NCI-H146 treated with DMSO at 0.1 percent for 48 hours (cell line): ENCODE measurements around the gene SUPT20HL2.
"Not testable (repeated sequence)": the region's sequence is repeated elsewhere in the genome, so short reads cannot be mapped to it uniquely, and the experiment has no call there.

Source experiments
- DNase-seq: peaks from one replicate; lab custom pipeline; 2025; ENCODE audit not compliant: unreplicated experiment; lab: John Stamatoyannopoulos, UW

The SUPT20HL2 gene

DNA sequence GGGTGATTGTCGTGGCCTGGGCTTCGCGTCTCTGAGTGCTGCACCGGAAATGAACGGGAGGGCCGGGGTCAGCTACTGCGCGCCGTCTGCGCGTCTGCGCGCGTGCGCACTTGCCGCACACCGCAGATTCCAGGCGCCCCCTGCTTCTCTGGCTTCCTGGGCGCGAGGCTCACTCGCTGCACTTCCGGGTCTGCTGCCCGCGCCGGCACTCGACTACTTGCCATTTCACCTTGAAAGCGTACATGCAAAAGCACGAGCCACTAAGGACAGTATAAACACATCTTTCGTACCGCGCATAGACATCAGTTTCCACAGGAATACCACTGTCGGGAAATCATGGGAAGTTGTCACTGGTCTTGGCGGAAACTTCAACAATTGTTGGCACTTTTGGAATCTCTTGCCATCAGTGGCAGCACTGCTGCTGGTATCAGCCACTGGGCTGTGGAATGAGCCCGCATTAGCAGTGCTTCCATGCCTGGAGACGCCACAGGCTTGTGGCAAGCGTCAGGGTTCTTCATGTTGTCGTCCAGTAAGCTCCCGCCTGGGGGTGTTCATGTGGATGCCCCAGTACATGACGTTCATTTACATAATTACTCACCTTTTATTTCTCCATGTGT is at the start of gene SUPT20HL2:
Gene SUPT20HL2 (minus strand): TSS at position 51 of the 617 bp plus-strand sequence. CDS start 754 bp downstream, outside the sequence.
- DNase-seq, result no peak

- DNase-seq, result not testable (repeated sequence)
These were observed 48.3 kb upstream of the SUPT20HL2 start for GRCh38 chrX:24362089-24362745.

DNA sequence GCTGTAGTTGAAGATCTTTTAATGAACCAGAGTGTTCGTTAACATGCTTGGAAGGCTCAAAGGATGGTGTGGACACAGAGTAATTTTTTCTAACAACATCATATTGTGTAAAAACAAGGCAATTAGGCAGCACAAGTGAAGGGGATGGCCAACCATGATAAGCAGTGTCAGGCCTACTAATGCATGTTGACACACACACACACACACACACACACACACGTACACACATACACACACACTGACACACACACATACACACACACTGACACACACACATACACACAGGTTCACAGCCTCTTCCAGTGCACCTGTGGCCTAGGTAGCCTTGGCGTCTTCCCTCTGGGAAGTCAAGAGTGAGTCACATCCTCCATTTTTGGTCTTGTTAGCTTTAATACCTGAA is 46.4 kb upstream of the SUPT20HL2 start, which contains the start of gene SUPT20HL1:
Gene SUPT20HL1 (plus strand): TSS at position 368 of the 400 bp plus-strand sequence. CDS start 2,122 bp downstream, outside the sequence.
- DNase-seq, result no peak

GRCh38 chrX:24357106-24357505 is 43.2 kb upstream of the SUPT20HL2 start:
- no peak for DNase-seq

- DNase-seq, result no peak
These were observed 41.2 kb upstream of the SUPT20HL2 start for GRCh38 chrX:24355095-24355494.

GRCh38 chrX:24350217-24350616 is 36.3 kb upstream of the SUPT20HL2 start:
- DNase-seq, result no peak

DNA sequence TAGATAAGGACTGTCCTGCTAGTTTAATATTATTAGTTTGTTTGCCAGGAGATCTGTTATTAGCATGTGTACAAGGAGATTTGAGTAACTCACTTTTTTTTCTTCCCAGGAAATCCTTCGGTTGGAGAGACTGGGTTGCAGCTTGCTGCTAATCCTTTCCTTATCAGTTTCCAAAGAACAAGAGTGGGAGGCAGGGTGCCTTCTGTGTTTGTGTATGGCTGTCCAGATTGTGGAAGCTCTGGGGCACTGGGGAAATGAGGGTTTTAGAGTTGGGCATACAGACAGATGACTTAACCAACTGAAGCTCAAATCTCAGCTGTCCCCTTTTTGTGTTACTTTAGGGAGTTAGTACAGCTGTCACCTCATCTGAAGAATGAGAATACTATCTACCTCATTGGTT is 34.0 kb upstream of the SUPT20HL2 start:
- DNase-seq, result no peak

GRCh38 chrX:24343719-24344118 is 29.9 kb upstream of the SUPT20HL2 start:
- no peak for DNase-seq

- no peak for DNase-seq
These were observed 27.9 kb upstream of the SUPT20HL2 start for GRCh38 chrX:24341795-24342194.

GRCh38 chrX:24340501-24340900 is 26.6 kb upstream of the SUPT20HL2 start:
- no peak for DNase-seq

GRCh38 chrX:24339911-24340310 is 26.0 kb upstream of the SUPT20HL2 start:
- no peak for DNase-seq

DNA sequence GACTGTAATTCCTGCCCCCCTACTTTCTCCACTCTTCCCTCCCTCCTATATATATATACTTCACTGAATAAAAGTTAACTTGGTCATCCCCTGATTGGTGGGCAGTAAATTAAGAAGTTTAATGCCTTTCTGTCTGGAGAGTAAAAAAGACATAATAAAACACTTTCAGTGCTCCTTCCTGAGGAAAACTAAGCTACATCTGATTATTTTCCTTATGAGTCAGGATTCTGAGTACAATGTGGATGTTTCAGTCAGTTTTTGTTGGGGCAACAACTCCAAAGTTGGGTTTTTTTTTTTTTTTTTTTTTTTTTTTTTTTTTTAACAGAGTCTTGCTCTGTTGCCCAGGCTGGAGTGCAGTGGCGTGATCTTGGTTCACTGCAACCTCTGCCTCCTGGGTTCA is 22.0 kb upstream of the SUPT20HL2 start:
- DNase-seq, result no peak

GRCh38 chrX:24334461-24334860 is 20.6 kb upstream of the SUPT20HL2 start:
- no peak for DNase-seq

DNA sequence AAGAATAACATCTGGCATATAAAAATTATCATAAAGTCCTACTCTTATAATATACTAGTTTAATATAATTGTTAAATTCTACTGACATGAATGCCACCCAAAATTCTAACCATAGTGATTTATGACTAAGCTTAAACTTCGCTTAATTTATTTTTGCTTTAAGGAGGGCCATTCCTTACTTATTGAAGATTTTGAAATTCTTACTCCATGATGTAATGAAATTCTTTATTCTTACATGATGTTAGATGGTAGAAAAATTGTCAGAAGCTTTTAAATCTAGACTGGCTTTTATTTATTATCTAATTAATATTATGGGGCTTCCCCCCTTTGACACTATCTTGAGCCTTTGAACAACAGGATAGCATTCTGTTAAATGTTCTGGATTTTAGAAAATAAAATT is 19.5 kb upstream of the SUPT20HL2 start:
- DNase-seq, result no peak

DNA sequence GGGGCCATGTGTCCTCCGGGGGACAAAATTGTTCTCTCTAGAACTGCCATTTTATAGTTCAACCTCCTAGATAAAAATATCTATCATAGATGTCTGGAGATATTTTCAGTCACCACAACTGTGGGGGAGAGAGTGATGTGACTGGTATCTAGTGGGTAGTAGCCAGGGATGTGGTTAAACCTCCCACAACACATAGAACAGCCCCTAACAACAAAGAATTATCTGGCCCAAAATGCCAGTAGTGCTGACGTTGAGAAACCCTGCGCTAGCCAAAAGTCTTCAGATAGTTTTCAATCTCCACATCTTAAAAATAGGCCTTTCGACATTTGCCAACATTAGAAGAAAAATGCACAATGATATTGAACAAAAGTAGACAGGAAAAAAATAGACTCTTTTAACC is 19.0 kb upstream of the SUPT20HL2 start:
- no peak for DNase-seq

- DNase-seq, result no peak
These were observed 11.4 kb upstream of the SUPT20HL2 start for GRCh38 chrX:24325231-24325630.

DNA sequence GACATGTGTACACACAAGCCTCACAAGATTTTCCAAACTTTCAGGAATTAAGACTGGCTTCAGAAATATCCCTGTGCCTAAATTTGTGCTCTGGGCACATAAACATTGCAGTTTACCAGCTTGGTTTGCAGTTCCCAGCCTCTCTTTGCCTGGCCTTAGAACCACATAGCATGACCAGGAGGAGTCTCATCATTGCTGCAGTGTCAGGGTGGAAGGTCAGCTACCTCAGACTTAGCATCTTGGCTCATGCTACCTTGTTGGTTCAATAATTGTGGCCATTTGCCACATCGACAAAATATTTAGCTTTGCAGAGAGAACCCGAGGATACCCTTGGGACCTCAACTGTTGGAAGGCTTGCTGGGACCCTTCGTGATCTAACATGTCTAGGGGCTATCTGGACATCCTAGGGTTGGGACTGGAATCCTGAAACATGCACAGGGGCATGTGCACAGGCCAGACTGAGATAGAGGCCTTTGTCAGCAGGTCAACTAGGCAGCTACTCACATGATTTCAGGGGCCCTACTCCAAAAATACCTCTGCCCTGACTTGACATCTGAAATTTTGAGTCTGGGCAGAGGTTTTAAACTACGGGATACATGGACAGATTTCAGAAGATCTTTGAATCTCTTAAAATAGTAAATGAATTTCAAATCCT is 8.0 kb upstream of the SUPT20HL2 start:
- no peak for DNase-seq

- no peak for DNase-seq
These were observed 3.7 kb upstream of the SUPT20HL2 start for GRCh38 chrX:24317567-24317966.

DNA sequence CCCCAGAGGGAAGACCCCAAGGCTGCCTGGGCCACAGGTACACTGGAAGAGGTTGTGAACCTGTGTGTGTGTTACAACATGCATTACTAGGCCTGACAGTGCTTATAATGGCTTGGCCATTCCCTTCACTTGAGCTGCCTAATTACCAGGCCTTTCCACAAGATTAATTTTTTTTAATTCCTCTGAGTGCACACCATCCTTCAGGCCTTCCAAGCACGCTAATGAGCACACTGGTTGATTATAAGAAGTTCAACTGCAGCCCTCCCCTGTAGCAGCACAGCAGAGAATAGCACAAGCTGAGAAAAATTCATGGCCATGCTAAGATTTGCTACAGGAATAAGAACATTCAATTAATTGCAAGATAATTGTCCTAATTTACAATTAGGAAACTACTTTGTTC is 2.2 kb upstream of the SUPT20HL2 start:
- DNase-seq, result no peak

DNA sequence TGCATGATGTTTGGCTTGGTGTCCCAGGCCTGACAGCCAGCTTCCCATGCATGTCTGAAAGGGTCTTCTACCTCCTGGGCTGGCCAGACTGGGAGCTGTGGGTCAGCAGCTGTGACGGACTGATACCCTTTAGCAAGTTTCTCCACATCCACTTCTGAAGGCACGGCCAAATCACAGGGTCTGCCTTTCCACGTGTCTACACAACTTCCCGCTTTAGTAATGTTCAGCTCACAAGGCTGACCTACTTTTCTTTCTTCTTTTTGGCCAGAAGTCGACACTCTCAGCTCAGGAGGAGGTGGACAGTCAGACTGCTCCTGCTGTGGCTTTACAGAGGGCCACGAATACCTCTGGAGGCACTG is 1.6 kb downstream of the SUPT20HL2 start:
- not testable (repeated sequence) for DNase-seq

GRCh38 chrX:24311507-24312248 is 2.2 kb downstream of the SUPT20HL2 start:
- DNase-seq, result not testable (repeated sequence)

- not testable (repeated sequence) for DNase-seq
These were observed 3.0 kb downstream of the SUPT20HL2 start for GRCh38 chrX:24310916-24311315.
